Measurements from ENCODE around the gene NDUFA9. TPM values are rescaled to one million over a fixed set of nuclear protein-coding genes. Genes with fewer than 3 reads are reported as not detected.

NDUFA9 gene
- total RNA-seq, 6 donors from 2014 or later, result 9.4 to 74.3 (median 32.4) TPM

- Histone ChIP-seq H3K9me3 (no peaks in the 10 kb centered on the region), H3K27me3 (no peaks in the 10 kb centered on the region), H3K4me1 (no peaks in the 10 kb centered on the region), H3K36me3 (no peaks in the 10 kb centered on the region), H3K27ac (no peak overlapping the region), H3K4me3 (no peak overlapping the region)
- WGBS, 2 donors, result 89 to 93% methylated on average over 5 of the region's 5 CpGs
- no peak for ATAC-seq (ENCODE audit: low FRiP score in 2 of 2)
- no peak for DNase-seq
- no peak for TF ChIP-seq POLR2A (IDR thresholded peaks at IDR 0.05)
- TF ChIP-seq POLR2AphosphoS5 (IDR thresholded peaks at IDR 0.05), result no peak
- no peak for TF ChIP-seq CTCF (IDR thresholded peaks at IDR 0.05)
- no peak for TF ChIP-seq EP300 (IDR thresholded peaks at IDR 0.05)
Measured at GRCh38 chr12:4626543-4626942, 22.4 kb upstream of the NDUFA9 start.

GRCh38 chr12:4628406-4628805, 20.5 kb upstream of the NDUFA9 start:
- Histone ChIP-seq H3K36me3 (no peaks in the 10 kb centered on the region), H3K9me3 (no peaks in the 10 kb centered on the region), H3K27ac (no peak overlapping the region), H3K4me3 (no peak overlapping the region), H3K4me1 (no peaks in the 10 kb centered on the region), H3K27me3 (no peaks in the 10 kb centered on the region)
- no peak for DNase-seq
- 96 to 97% methylated on average over 10 of the region's 10 CpGs for WGBS, 2 donors
- no peak for TF ChIP-seq EP300 (IDR thresholded peaks at IDR 0.05)
- no peak for TF ChIP-seq POLR2A (IDR thresholded peaks at IDR 0.05)
- no peak for TF ChIP-seq POLR2AphosphoS5 (IDR thresholded peaks at IDR 0.05)
- no peak for TF ChIP-seq CTCF (IDR thresholded peaks at IDR 0.05)
- no peak for ATAC-seq (ENCODE audit: low FRiP score in 2 of 2)

GRCh38 chr12:4630262-4630661, 18.7 kb upstream of the NDUFA9 start:
- H3K36me3 ChIP-seq, result no peaks in the 10 kb centered on the region

GRCh38 chr12:4643747-4644146, 5.2 kb upstream of the NDUFA9 start:
- ATAC-seq (ENCODE audit: low FRiP score in 2 of 2) (no peak), DNase-seq (no peak)
- Histone ChIP-seq H3K4me3 (no peak overlapping the region), H3K36me3 (no peaks in the 10 kb centered on the region), H3K9me3 (no peaks in the 10 kb centered on the region), H3K27me3 (no peaks in the 10 kb centered on the region), H3K4me1 (peaks cover 6 to 8% (median 7%) of the 10 kb centered on the region in 4 donors), H3K27ac (no peak overlapping the region)
- TF ChIP-seq CTCF (IDR thresholded peaks at IDR 0.05) (no peak), POLR2AphosphoS5 (IDR thresholded peaks at IDR 0.05) (no peak), POLR2A (IDR thresholded peaks at IDR 0.05) (no peak), EP300 (IDR thresholded peaks at IDR 0.05) (no peak)
- WGBS, 2 donors, result 84 to 89% methylated on average over 6 of the region's 6 CpGs

More at GRCh38 chr12:4630262-4630661, 18.7 kb upstream of the NDUFA9 start:
- Histone ChIP-seq H3K27me3 (no peaks in the 10 kb centered on the region), H3K4me1 (no peaks in the 10 kb centered on the region), H3K27ac (no peak overlapping the region), H3K4me3 (no peak overlapping the region), H3K9me3 (no peaks in the 10 kb centered on the region)
- TF ChIP-seq POLR2AphosphoS5 (IDR thresholded peaks at IDR 0.05) (no peak), EP300 (IDR thresholded peaks at IDR 0.05) (no peak), POLR2A (IDR thresholded peaks at IDR 0.05) (no peak), CTCF (IDR thresholded peaks at IDR 0.05) (no peak)
- DNase-seq (no peak), ATAC-seq (ENCODE audit: low FRiP score in 2 of 2) (no peak)
- WGBS, 2 donors, result 52 to 62% methylated on average over 5 of the region's 5 CpGs

- TF ChIP-seq POLR2AphosphoS5 (IDR thresholded peaks at IDR 0.05) (no peak), EP300 (IDR thresholded peaks at IDR 0.05) (no peak), CTCF (IDR thresholded peaks at IDR 0.05) (no peak), POLR2A (IDR thresholded peaks at IDR 0.05) (no peak)
- Histone ChIP-seq H3K36me3 (no peaks in the 10 kb centered on the region), H3K4me3 (no peak overlapping the region), H3K9me3 (no peaks in the 10 kb centered on the region), H3K27ac (no peak overlapping the region), H3K4me1 (peaks cover 10 to 14% (median 13%) of the 10 kb centered on the region in 4 donors), H3K27me3 (no peaks in the 10 kb centered on the region)
- WGBS, 2 donors, result 80 to 90% methylated on average over 1 of the region's 1 CpG
- DNase-seq, result no peak
- no peak for ATAC-seq (ENCODE audit: low FRiP score in 2 of 2)
Measured at GRCh38 chr12:4645023-4645422, 3.9 kb upstream of the NDUFA9 start.

All from upper lobe of left lung (tissue), 6 donors.